ENCODE data around the gene MPZL1.
"Not testable (repeated sequence)": the region's sequence is repeated elsewhere in the genome, so short reads cannot be mapped to it uniquely, and the experiment has no call there.

MPZL1 gene

GRCh38 chr1:167719715-167720421 is 1.9 kb upstream of the MPZL1 start:
- DNase-seq (ENCODE audit: low spot score) = not testable (repeated sequence)

- DNase-seq (ENCODE audit: low spot score) = no peak
Measured at GRCh38 chr1:167720965-167721616, 691 bp upstream of the MPZL1 start.

GRCh38 chr1:167722152-167722869 is 529 bp downstream of the MPZL1 start:
- DNase-seq (ENCODE audit: low spot score) = no peak

GRCh38 chr1:167722870-167723251 is 1.1 kb downstream of the MPZL1 start:
- DNase-seq (ENCODE audit: low spot score) = no peak

- no peak for DNase-seq (ENCODE audit: low spot score)
Measured at GRCh38 chr1:167723707-167724323, 2.0 kb downstream of the MPZL1 start.

GRCh38 chr1:167726008-167726407 is 4.2 kb downstream of the MPZL1 start:
- no peak for DNase-seq (ENCODE audit: low spot score)

- no peak for DNase-seq (ENCODE audit: low spot score)
Measured at GRCh38 chr1:167728818-167729410, 7.1 kb downstream of the MPZL1 start.

GRCh38 chr1:167734227-167734626 is 12.4 kb downstream of the MPZL1 start:
- DNase-seq (ENCODE audit: low spot score) = no peak

- no peak for DNase-seq (ENCODE audit: low spot score)
Measured at GRCh38 chr1:167734841-167735240, 13.1 kb downstream of the MPZL1 start.

GRCh38 chr1:167737169-167737568 is 15.4 kb downstream of the MPZL1 start:
- DNase-seq (ENCODE audit: low spot score) = no peak

- DNase-seq (ENCODE audit: low spot score) = no peak
Measured at GRCh38 chr1:167738158-167738557, 16.4 kb downstream of the MPZL1 start.

- no peak for DNase-seq (ENCODE audit: low spot score)
Measured at GRCh38 chr1:167739752-167740151, 18.0 kb downstream of the MPZL1 start.

GRCh38 chr1:167741103-167741502 is 19.3 kb downstream of the MPZL1 start:
- not testable (repeated sequence) for DNase-seq (ENCODE audit: low spot score)

GRCh38 chr1:167742392-167743057 is 20.7 kb downstream of the MPZL1 start:
- DNase-seq (ENCODE audit: low spot score) = not testable (repeated sequence)

- DNase-seq (ENCODE audit: low spot score) = no peak
Measured at GRCh38 chr1:167744901-167745300, 23.1 kb downstream of the MPZL1 start.

- DNase-seq (ENCODE audit: low spot score) = no peak
Measured at GRCh38 chr1:167746013-167746672, 24.4 kb downstream of the MPZL1 start.

GRCh38 chr1:167746988-167747655 is 25.3 kb downstream of the MPZL1 start:
- DNase-seq (ENCODE audit: low spot score) = no peak

- DNase-seq (ENCODE audit: low spot score) = no peak
Measured at GRCh38 chr1:167747988-167748387, 26.2 kb downstream of the MPZL1 start.

- no peak for DNase-seq (ENCODE audit: low spot score)
Measured at GRCh38 chr1:167748906-167749305, 27.1 kb downstream of the MPZL1 start.

GRCh38 chr1:167749741-167750140 is 28.0 kb downstream of the MPZL1 start:
- no peak for DNase-seq (ENCODE audit: low spot score)

- DNase-seq (ENCODE audit: low spot score) = no peak
Measured at GRCh38 chr1:167750641-167751040, 28.9 kb downstream of the MPZL1 start.

Measured in CD4-positive, alpha-beta T cell treated with Interleukin-15 for 4 hours (primary cell).